K562 (cell line): ENCODE data around the gene PRR23A. TPM values are rescaled to one million over a fixed set of nuclear protein-coding genes. Genes with fewer than 3 reads are reported as not detected.

ENCODE experiments used
- ATAC-seq: fragments of 200-7000 bp; cut with Tn5 transposase; 3 replicates; pipeline ENCODE4 v1.9.1; 2020; ENCODE audit warnings: moderate library complexity
- BruUV-seq: library from RNA; stranded (reverse); fragments of 400-500 nt; replicated peaks from 2 replicates; lab custom pipeline; 2021; lab: Mats Ljungman, UMichigan
- CTCF ChIA-PET: fragments of 300-600 bp; formaldehyde crosslinking; extraction: SDS; loops from one replicate; lab custom pipeline; 2021; ENCODE audit warnings: low intra/inter-chr PET ratio; lab: Yijun Ruan, JAX
- POLR2A ChIA-PET: fragments of 300-600, 350-650 bp; sonication (Branson Sonifier 250); formaldehyde crosslinking; extraction: SDS; loops from one replicate; lab custom pipeline; 2021; ENCODE audit warnings: antibody characterized with exemption, inconsistent platforms; lab: Yijun Ruan, JAX
- DNase-seq, 4 experiments: peaks; one replicate each; pipeline versions ENCODE4 v3.0.0 to v3.0.0-alpha.2; 2011 to 2018; ENCODE audit warnings: low spot score in 3 of 4, mixed read lengths in 3 of 4; ENCODE audit errors: extremely low read depth in 1 of 4
- FAIRE-seq: peaks from 2 replicates; lab custom pipeline; 2011; peaks lifted over from hg19 to GRCh38; lab: Jason Lieb, UNC
- H2AFZ ChIP-seq: 2 replicates; pipeline ENCODE4 v1.6.0; 2011; ENCODE audit warnings: low read depth, low read length, control low read depth, inconsistent platforms
- H3K27ac ChIP-seq: fragments of 200-600 bp; 3 replicates; pipeline ENCODE4 v1.8.0; 2011; ENCODE audit warnings: low read depth, mild to moderate bottlenecking, control low read depth, inconsistent platforms, low read length, moderate library complexity, mixed read lengths; ENCODE audit errors: extremely low read depth
- H3K27me3 ChIP-seq, 2 experiments: fragments of 300-600 bp in 1 of 2; 2 replicates in 1 of 2; 3 replicates in 1 of 2; pipeline versions ENCODE4 v1.6.0 to v1.8.0; 2011; ENCODE audit warnings: inconsistent platforms in 2 of 2, low read length in 2 of 2, mild to moderate bottlenecking in 1 of 2, mixed read lengths in 1 of 2, moderate library complexity in 1 of 2; ENCODE audit not compliant: control insufficient read depth in 2 of 2, insufficient read depth in 2 of 2
- H3K36me3 ChIP-seq: fragments of 300-600 bp; 3 replicates; pipeline ENCODE4 v1.8.0; 2011; ENCODE audit warnings: mild to moderate bottlenecking, low read length, inconsistent platforms; ENCODE audit not compliant: control insufficient read depth, insufficient read depth
- H3K4me1 ChIP-seq, 2 experiments: fragments of 200-600 bp in 1 of 2; replicated peaks in 1 of 2; 2 replicates in 1 of 2; 3 replicates in 1 of 2; pipeline versions ENCODE4 v1.5.1 to v1.8.0; 2011; ENCODE audit warnings: inconsistent platforms in 2 of 2, low read length in 2 of 2, mild to moderate bottlenecking in 1 of 2, mixed read lengths in 1 of 2, moderate library complexity in 1 of 2; ENCODE audit not compliant: control insufficient read depth in 2 of 2, insufficient read depth in 2 of 2
- H3K4me2 ChIP-seq: 2 replicates; pipeline ENCODE4 v1.6.1; 2011; ENCODE audit warnings: low read length, control low read depth, inconsistent platforms, mixed read lengths; ENCODE audit not compliant: insufficient read depth
- H3K4me3 ChIP-seq: fragments of 200-600 bp; sonication (generic), shearing (Covaris generic); 2 replicates; pipeline ENCODE4 v1.5.1; 2016; ENCODE audit warnings: control low read depth, inconsistent platforms
- H3K79me2 ChIP-seq: fragments of 200-600 bp; 3 replicates; pipeline ENCODE4 v1.8.0; 2011; ENCODE audit warnings: low read length, inconsistent platforms; ENCODE audit not compliant: control insufficient read depth, insufficient read depth
- H3K9ac ChIP-seq, 2 experiments: 2 replicates each; pipeline versions ENCODE4 v1.6.0 to v1.6.1; 2011; ENCODE audit warnings: low read depth in 2 of 2, low read length in 2 of 2, control low read depth in 1 of 2, inconsistent platforms in 1 of 2, mild to moderate bottlenecking in 1 of 2, mixed read lengths in 1 of 2; ENCODE audit not compliant: insufficient read depth in 1 of 2
- H3K9me1 ChIP-seq: one replicate; pipeline ENCODE4 v1.6.0; 2011; ENCODE audit warnings: inconsistent platforms, mild to moderate bottlenecking, low read length, moderate library complexity; ENCODE audit not compliant: control insufficient read depth, insufficient read depth
- H3K9me3 ChIP-seq: replicated peaks from 2 replicates; pipeline ENCODE4 v1.5.1; 2011; ENCODE audit warnings: low read depth, low read length, inconsistent platforms; ENCODE audit not compliant: control insufficient read depth, insufficient read depth
- H4K20me1 ChIP-seq: replicated peaks from 2 replicates; pipeline ENCODE4 v1.6.1; 2011; ENCODE audit warnings: low read length, inconsistent platforms, mixed read lengths; ENCODE audit not compliant: control insufficient read depth, insufficient read depth
- CHD2 ChIP-seq: IDR thresholded peaks from 2 replicates; pipeline ENCODE4 v1.6.1; 2011; ENCODE audit warnings: low read depth, low read length
- DPF2 ChIP-seq: fragments of 450-650 bp; IDR thresholded peaks from 2 replicates; pipeline ENCODE4 v1.6.1; 2016
- MAFG ChIP-seq: fragments of 450-650 bp; conservative IDR thresholded peaks from 2 replicates; pipeline ENCODE4 v1.6.1; 2016; ENCODE audit warnings: missing genetic modification characterization, missing compliant biosample characterization
- PURB ChIP-seq: sonication (generic); formaldehyde crosslinking; IDR thresholded peaks from 2 replicates; pipeline ENCODE4 v1.9.0; 2021; ENCODE audit warnings: low read depth, mild to moderate bottlenecking, missing genetic modification reagents
- PYGO2 ChIP-seq: fragments of 450-650 bp; IDR thresholded peaks from 2 replicates; pipeline ENCODE4 v1.6.1; 2016; ENCODE audit warnings: mild to moderate bottlenecking, missing genetic modification characterization, moderate library complexity, missing compliant biosample characterization
- RAD51 ChIP-seq: fragments of 450-650 bp; IDR thresholded peaks from 2 replicates; pipeline ENCODE4 v1.7.1; 2016; ENCODE audit warnings: low read depth, mild to moderate bottlenecking, borderline replicate concordance
- RBBP5 ChIP-seq: fragments of 200-600 bp; sonication (generic); IDR thresholded peaks from 2 replicates; pipeline ENCODE4 v1.6.1; 2012; ENCODE audit warnings: borderline replicate concordance, mild to moderate bottlenecking, low read length, control low read depth, inconsistent platforms; ENCODE audit not compliant: insufficient read depth, poor library complexity, severe bottlenecking
- RBM17 ChIP-seq: fragments of 200-400 bp; formaldehyde crosslinking; IDR thresholded peaks from 2 replicates; pipeline ENCODE4 v1.6.1; 2017; ENCODE audit warnings: low read depth, mild to moderate bottlenecking, low read length, borderline replicate concordance
- U2AF1 ChIP-seq: fragments of 200-400 bp; formaldehyde crosslinking; optimal IDR thresholded peaks from 2 replicates; pipeline ENCODE3; 2017; ENCODE audit warnings: mild to moderate bottlenecking, low read depth, low read length, moderate library complexity
- ZNF121 ChIP-seq: sonication (generic); formaldehyde crosslinking; conservative IDR thresholded peaks from 2 replicates; pipeline ENCODE4 v1.8.0; 2022; ENCODE audit warnings: missing genetic modification reagents
- ZNF133 ChIP-seq: fragments of 250-450 bp; sonication (Bioruptor Pico); IDR thresholded peaks from 2 replicates; pipeline ENCODE4 v1.4.0; 2020; ENCODE audit warnings: mild to moderate bottlenecking
- ZNF140 ChIP-seq: fragments of 250-450 bp; sonication (Bioruptor Pico); IDR thresholded peaks from 2 replicates; pipeline ENCODE4 v1.8.0; 2021; ENCODE audit warnings: moderate library complexity, mild to moderate bottlenecking, inconsistent platforms
- ZNF23 ChIP-seq: fragments of 250-450 bp; sonication (Bioruptor Pico); IDR thresholded peaks from 2 replicates; pipeline ENCODE4 v1.4.0; 2020; ENCODE audit warnings: mild to moderate bottlenecking
- ZNF311 ChIP-seq: fragments of 250-450 bp; sonication (Bioruptor Pico); IDR thresholded peaks from 2 replicates; pipeline ENCODE4 v1.4.0; 2020; ENCODE audit warnings: mild to moderate bottlenecking, moderate library complexity
- ZNF316 ChIP-seq: fragments of 450-650 bp; IDR thresholded peaks from 2 replicates; pipeline ENCODE4 v1.6.1; 2016
- ZNF384 ChIP-seq: IDR thresholded peaks from 2 replicates; pipeline ENCODE4 v1.6.1; 2012; ENCODE audit warnings: low read depth, low read length, improper control_type of control experiment
- ZNF507 ChIP-seq: conservative IDR thresholded peaks from 2 replicates; pipeline ENCODE4 v1.6.1; 2017; ENCODE audit warnings: missing genetic modification characterization, missing compliant biosample characterization
- WGBS: fragments of 100-300 bp; shearing (Covaris generic); methylation state at CpG from one replicate; pipeline ENCODE4 v1.1.6; 2016; ENCODE audit warnings: low coverage, mixed read lengths; ENCODE audit not compliant: insufficient coverage; ENCODE audit errors: missing lambda C conversion rate; 5-methylcytosine and 5-hydroxymethylcytosine counted together
- in situ Hi-C: fragments of 300-500 bp; cut with MboI; formaldehyde crosslinking; loops from 4 replicates; pipeline ENCODE4 v1.15.0; 2018; ENCODE audit warnings: inconsistent platforms, mixed read lengths
- intact Hi-C: fragments of 100-400 bp; cut with micrococcal nuclease; formaldehyde crosslinking; loops from 2 replicates; pipeline ENCODE4 v1.14.2; 2022
- polyA plus RNA-seq, 8 experiments: library from polyadenylated mRNA; depleted of rRNA in 4 of 8; stranded (reverse) in 5 of 8; unstranded in 3 of 8; fragments of >200 nt; fragmentation: Nextera tagmentation in 2 of 8; fragmentation: Illumina TruSeq in 1 of 8; extraction: Ambion mirVana in 2 of 8; extraction: Trizol in 1 of 8; gene quantifications; 2 replicates each; pipeline versions ENCODE4 v1.2.1 to v1.2.3, GENCODE V29; 2011 to 2014; ENCODE audit warnings: inconsistent platforms in 1 of 8, missing spikeins in 1 of 8
- total RNA-seq, 7 experiments: library from RNA; depleted of rRNA in 6 of 7; stranded (reverse); fragments of >200 nt in 6 of 7; fragmentation: Illumina TruSeq in 2 of 7; extraction: Trizol in 2 of 7; gene quantifications; 2 replicates each; pipeline versions ENCODE4 v1.2.1 to v1.2.3, GENCODE V29; 2011 to 2021; ENCODE audit warnings: low replicate concordance in 1 of 7
- TF ChIP-seq, protein P1 (sequence below): sonication (generic); formaldehyde crosslinking; IDR thresholded peaks from 2 replicates; pipeline ENCODE4 v1.8.1; 2023; ENCODE audit warnings: mild to moderate bottlenecking, missing genetic modification reagents
- TF ChIP-seq, protein P2 (sequence below): conservative IDR thresholded peaks from 2 replicates; pipeline ENCODE4 v1.6.1; 2011; ENCODE audit warnings: low read depth, mild to moderate bottlenecking, low read length; ENCODE audit not compliant: control insufficient read depth

PRR23A gene
- total and polyA plus RNA-seq, 9 of the 15 experiments (the other 6 are each of a cell fraction or from before 2014, with no cell fraction given): not detected

- TF ChIP-seq MAFG (tag) (peak; percentile 47), RBBP5 (no peak), ZNF316 (peak; percentile 77), ZNF311 (CRISPR knock-in tag) (no peak)
- TF ChIP-seq, all 486 proteins: peak for 5
These were observed 10.4 kb downstream of the PRR23A start (continued) for GRCh38 chr3:138995706-138996105.

DNA sequence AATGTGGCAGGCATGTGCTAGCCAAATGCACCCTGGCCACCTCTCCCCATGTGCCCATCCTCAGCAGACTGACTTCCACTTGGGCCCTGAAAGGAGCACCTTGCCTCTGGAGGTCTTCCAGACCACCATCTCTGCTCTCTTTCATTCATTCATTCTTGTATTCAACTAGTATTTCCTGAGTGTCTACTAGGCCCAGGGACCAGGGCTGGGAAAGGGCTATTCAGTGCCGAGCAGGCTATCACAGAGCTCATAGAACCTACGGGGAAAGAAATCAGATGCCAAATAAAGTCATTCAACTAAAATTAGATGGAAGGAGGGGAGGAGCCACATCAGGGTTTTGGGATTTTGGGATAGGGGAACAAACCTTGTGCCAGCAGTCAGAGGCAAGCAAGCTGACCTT, 18.9 kb downstream of the PRR23A start:
- Histone ChIP-seq H3K4me1 (no peaks in the 10 kb centered on the region), H3K4me2 (no peak overlapping the region), H2AFZ (no peak overlapping the region), H3K36me3 (no peaks in the 10 kb centered on the region), H4K20me1 (no peaks in the 10 kb centered on the region), H3K27ac (no peak overlapping the region), H3K79me2 (no peaks in the 10 kb centered on the region), H3K4me3 (no peak overlapping the region), H3K9ac (0 out of 4 replicates have a peak overlapping the region, but pooled peaks of 1 of the 2 experiments have one; percentile 22), H3K9me3 (no peaks in the 10 kb centered on the region), H3K9me1 (no peaks in the 10 kb centered on the region), H3K27me3 (peaks cover 0 to 17% of the 10 kb centered on the region in 2 experiments; a peak in 2 of 5 replicates)
- in situ Hi-C loops: no loop called here
- intact Hi-C loops: no loop called here
- WGBS: 9% methylated on average over 2 of the region's 2 CpGs
- FAIRE-seq (no peak), DNase-seq (no peak), ATAC-seq (no peak)
- ChIA-PET POLR2A (interaction anchor here (0.6 to 1.2 kb wide), 4 partner anchors 12 to 60 kb away, joined by 3 to 5 read pairs (median 4); no protein-coding TSS in a partner anchor), CTCF (no interaction called here)
- no peak for TF ChIP-seq ZNF23 (CRISPR knock-in tag)
- TF ChIP-seq ZNF384: no peak
- no peak for TF ChIP-seq ZNF140
- no peak for TF ChIP-seq CHD2
- no peak for TF ChIP-seq ZNF133 (CRISPR knock-in tag)
- TF ChIP-seq, protein P1, sequence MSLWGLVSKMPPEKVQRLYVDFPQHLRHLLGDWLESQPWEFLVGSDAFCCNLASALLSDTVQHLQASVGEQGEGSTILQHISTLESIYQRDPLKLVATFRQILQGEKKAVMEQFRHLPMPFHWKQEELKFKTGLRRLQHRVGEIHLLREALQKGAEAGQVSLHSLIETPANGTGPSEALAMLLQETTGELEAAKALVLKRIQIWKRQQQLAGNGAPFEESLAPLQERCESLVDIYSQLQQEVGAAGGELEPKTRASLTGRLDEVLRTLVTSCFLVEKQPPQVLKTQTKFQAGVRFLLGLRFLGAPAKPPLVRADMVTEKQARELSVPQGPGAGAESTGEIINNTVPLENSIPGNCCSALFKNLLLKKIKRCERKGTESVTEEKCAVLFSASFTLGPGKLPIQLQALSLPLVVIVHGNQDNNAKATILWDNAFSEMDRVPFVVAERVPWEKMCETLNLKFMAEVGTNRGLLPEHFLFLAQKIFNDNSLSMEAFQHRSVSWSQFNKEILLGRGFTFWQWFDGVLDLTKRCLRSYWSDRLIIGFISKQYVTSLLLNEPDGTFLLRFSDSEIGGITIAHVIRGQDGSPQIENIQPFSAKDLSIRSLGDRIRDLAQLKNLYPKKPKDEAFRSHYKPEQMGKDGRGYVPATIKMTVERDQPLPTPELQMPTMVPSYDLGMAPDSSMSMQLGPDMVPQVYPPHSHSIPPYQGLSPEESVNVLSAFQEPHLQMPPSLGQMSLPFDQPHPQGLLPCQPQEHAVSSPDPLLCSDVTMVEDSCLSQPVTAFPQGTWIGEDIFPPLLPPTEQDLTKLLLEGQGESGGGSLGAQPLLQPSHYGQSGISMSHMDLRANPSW: no peak
- TF ChIP-seq U2AF1: no peak
- TF ChIP-seq, protein P2, sequence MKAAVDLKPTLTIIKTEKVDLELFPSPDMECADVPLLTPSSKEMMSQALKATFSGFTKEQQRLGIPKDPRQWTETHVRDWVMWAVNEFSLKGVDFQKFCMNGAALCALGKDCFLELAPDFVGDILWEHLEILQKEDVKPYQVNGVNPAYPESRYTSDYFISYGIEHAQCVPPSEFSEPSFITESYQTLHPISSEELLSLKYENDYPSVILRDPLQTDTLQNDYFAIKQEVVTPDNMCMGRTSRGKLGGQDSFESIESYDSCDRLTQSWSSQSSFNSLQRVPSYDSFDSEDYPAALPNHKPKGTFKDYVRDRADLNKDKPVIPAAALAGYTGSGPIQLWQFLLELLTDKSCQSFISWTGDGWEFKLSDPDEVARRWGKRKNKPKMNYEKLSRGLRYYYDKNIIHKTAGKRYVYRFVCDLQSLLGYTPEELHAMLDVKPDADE: no peak
- TF ChIP-seq ZNF121: no peak
- TF ChIP-seq PYGO2 (tag): no peak
- no peak for TF ChIP-seq DPF2
- no peak for TF ChIP-seq RBM17
- TF ChIP-seq RAD51: no peak
- TF ChIP-seq ZNF507 (tag): no peak
- no peak for TF ChIP-seq PURB (CRISPR knock-in tag)
- BruUV-seq: no TSS peak
